K562 (cell line): ENCODE data around the gene ZNF610. TPM values are rescaled to one million over a fixed set of nuclear protein-coding genes. Genes with fewer than 3 reads are reported as not detected.

Source experiments
- ATAC-seq: fragments of 200-7000 bp; cut with Tn5 transposase; 3 replicates; pipeline ENCODE4 v1.9.1; 2020; ENCODE audit warnings: moderate library complexity
- BruUV-seq: library from RNA; stranded (reverse); fragments of 400-500 nt; replicated peaks from 2 replicates; lab custom pipeline; 2021; lab: Mats Ljungman, UMichigan
- CTCF ChIA-PET: fragments of 300-600 bp; formaldehyde crosslinking; extraction: SDS; loops from one replicate; lab custom pipeline; 2021; ENCODE audit warnings: low intra/inter-chr PET ratio; lab: Yijun Ruan, JAX
- POLR2A ChIA-PET: fragments of 300-600, 350-650 bp; sonication (Branson Sonifier 250); formaldehyde crosslinking; extraction: SDS; loops from one replicate; lab custom pipeline; 2021; ENCODE audit warnings: antibody characterized with exemption, inconsistent platforms; lab: Yijun Ruan, JAX
- DNase-seq, 4 experiments: peaks; one replicate each; pipeline versions ENCODE4 v3.0.0 to v3.0.0-alpha.2; 2011 to 2018; ENCODE audit warnings: low spot score in 3 of 4, mixed read lengths in 3 of 4; ENCODE audit errors: extremely low read depth in 1 of 4
- FAIRE-seq: peaks from 2 replicates; lab custom pipeline; 2011; peaks lifted over from hg19 to GRCh38; lab: Jason Lieb, UNC
- H2AFZ ChIP-seq: 2 replicates; pipeline ENCODE4 v1.6.0; 2011; ENCODE audit warnings: low read depth, low read length, control low read depth, inconsistent platforms
- H3K27ac ChIP-seq: fragments of 200-600 bp; 3 replicates; pipeline ENCODE4 v1.8.0; 2011; ENCODE audit warnings: low read depth, mild to moderate bottlenecking, control low read depth, inconsistent platforms, low read length, moderate library complexity, mixed read lengths; ENCODE audit errors: extremely low read depth
- H3K27me3 ChIP-seq, 2 experiments: fragments of 300-600 bp in 1 of 2; 2 replicates in 1 of 2; 3 replicates in 1 of 2; pipeline versions ENCODE4 v1.6.0 to v1.8.0; 2011; ENCODE audit warnings: inconsistent platforms in 2 of 2, low read length in 2 of 2, mild to moderate bottlenecking in 1 of 2, mixed read lengths in 1 of 2, moderate library complexity in 1 of 2; ENCODE audit not compliant: control insufficient read depth in 2 of 2, insufficient read depth in 2 of 2
- H3K36me3 ChIP-seq: fragments of 300-600 bp; 3 replicates; pipeline ENCODE4 v1.8.0; 2011; ENCODE audit warnings: mild to moderate bottlenecking, low read length, inconsistent platforms; ENCODE audit not compliant: control insufficient read depth, insufficient read depth
- H3K4me1 ChIP-seq, 2 experiments: fragments of 200-600 bp in 1 of 2; replicated peaks in 1 of 2; 2 replicates in 1 of 2; 3 replicates in 1 of 2; pipeline versions ENCODE4 v1.5.1 to v1.8.0; 2011; ENCODE audit warnings: inconsistent platforms in 2 of 2, low read length in 2 of 2, mild to moderate bottlenecking in 1 of 2, mixed read lengths in 1 of 2, moderate library complexity in 1 of 2; ENCODE audit not compliant: control insufficient read depth in 2 of 2, insufficient read depth in 2 of 2
- H3K4me2 ChIP-seq: 2 replicates; pipeline ENCODE4 v1.6.1; 2011; ENCODE audit warnings: low read length, control low read depth, inconsistent platforms, mixed read lengths; ENCODE audit not compliant: insufficient read depth
- H3K4me3 ChIP-seq: fragments of 200-600 bp; sonication (generic), shearing (Covaris generic); 2 replicates; pipeline ENCODE4 v1.5.1; 2016; ENCODE audit warnings: control low read depth, inconsistent platforms
- H3K79me2 ChIP-seq: fragments of 200-600 bp; 3 replicates; pipeline ENCODE4 v1.8.0; 2011; ENCODE audit warnings: low read length, inconsistent platforms; ENCODE audit not compliant: control insufficient read depth, insufficient read depth
- H3K9ac ChIP-seq, 2 experiments: 2 replicates each; pipeline versions ENCODE4 v1.6.0 to v1.6.1; 2011; ENCODE audit warnings: low read depth in 2 of 2, low read length in 2 of 2, control low read depth in 1 of 2, inconsistent platforms in 1 of 2, mild to moderate bottlenecking in 1 of 2, mixed read lengths in 1 of 2; ENCODE audit not compliant: insufficient read depth in 1 of 2
- H3K9me1 ChIP-seq: one replicate; pipeline ENCODE4 v1.6.0; 2011; ENCODE audit warnings: inconsistent platforms, mild to moderate bottlenecking, low read length, moderate library complexity; ENCODE audit not compliant: control insufficient read depth, insufficient read depth
- H3K9me3 ChIP-seq: replicated peaks from 2 replicates; pipeline ENCODE4 v1.5.1; 2011; ENCODE audit warnings: low read depth, low read length, inconsistent platforms; ENCODE audit not compliant: control insufficient read depth, insufficient read depth
- H4K20me1 ChIP-seq: replicated peaks from 2 replicates; pipeline ENCODE4 v1.6.1; 2011; ENCODE audit warnings: low read length, inconsistent platforms, mixed read lengths; ENCODE audit not compliant: control insufficient read depth, insufficient read depth
- ADNP ChIP-seq: fragments of 200-800 bp; sonication (Bioruptor generic); IDR thresholded peaks from 2 replicates; pipeline ENCODE4 v1.6.1; 2016; ENCODE audit warnings: missing genetic modification characterization, missing compliant biosample characterization
- CC2D1A ChIP-seq: fragments of 450-650 bp; IDR thresholded peaks from 2 replicates; pipeline ENCODE4 v1.6.1; 2017; ENCODE audit warnings: mild to moderate bottlenecking
- MNT ChIP-seq, 2 experiments: fragments of 450-650 bp; conservative IDR thresholded peaks; 2 replicates each; pipeline ENCODE4 v1.6.1; 2017; ENCODE audit warnings: mild to moderate bottlenecking in 2 of 2, moderate library complexity in 2 of 2
- TCF7 ChIP-seq: sonication (generic); IDR thresholded peaks from 2 replicates; pipeline ENCODE4 v1.6.1; 2016; ENCODE audit warnings: antibody characterized with exemption, borderline replicate concordance
- U2AF2 ChIP-seq: fragments of 200-400 bp; formaldehyde crosslinking; optimal IDR thresholded peaks from 2 replicates; pipeline ENCODE3; 2017; ENCODE audit warnings: low read depth, mild to moderate bottlenecking, low read length
- ZNF316 ChIP-seq: fragments of 450-650 bp; IDR thresholded peaks from 2 replicates; pipeline ENCODE4 v1.6.1; 2016
- ZNF512 ChIP-seq: IDR thresholded peaks from 2 replicates; pipeline ENCODE4 v1.6.1; 2016; ENCODE audit warnings: missing genetic modification characterization, missing compliant biosample characterization
- WGBS: fragments of 100-300 bp; shearing (Covaris generic); methylation state at CpG from one replicate; pipeline ENCODE4 v1.1.6; 2016; ENCODE audit warnings: low coverage, mixed read lengths; ENCODE audit not compliant: insufficient coverage; ENCODE audit errors: missing lambda C conversion rate; 5-methylcytosine and 5-hydroxymethylcytosine counted together
- in situ Hi-C: fragments of 300-500 bp; cut with MboI; formaldehyde crosslinking; loops from 4 replicates; pipeline ENCODE4 v1.15.0; 2018; ENCODE audit warnings: inconsistent platforms, mixed read lengths
- intact Hi-C: fragments of 100-400 bp; cut with micrococcal nuclease; formaldehyde crosslinking; loops from 2 replicates; pipeline ENCODE4 v1.14.2; 2022
- polyA plus RNA-seq, 8 experiments: library from polyadenylated mRNA; depleted of rRNA in 4 of 8; stranded (reverse) in 5 of 8; unstranded in 3 of 8; fragments of >200 nt; fragmentation: Nextera tagmentation in 2 of 8; fragmentation: Illumina TruSeq in 1 of 8; extraction: Ambion mirVana in 2 of 8; extraction: Trizol in 1 of 8; gene quantifications; 2 replicates each; pipeline versions ENCODE4 v1.2.1 to v1.2.3, GENCODE V29; 2011 to 2014; ENCODE audit warnings: inconsistent platforms in 1 of 8, missing spikeins in 1 of 8
- total RNA-seq, 7 experiments: library from RNA; depleted of rRNA in 6 of 7; stranded (reverse); fragments of >200 nt in 6 of 7; fragmentation: Illumina TruSeq in 2 of 7; extraction: Trizol in 2 of 7; gene quantifications; 2 replicates each; pipeline versions ENCODE4 v1.2.1 to v1.2.3, GENCODE V29; 2011 to 2021; ENCODE audit warnings: low replicate concordance in 1 of 7

Gene ZNF610
- total and polyA plus RNA-seq, 9 of the 15 experiments (the other 6 are each of a cell fraction or from before 2014, with no cell fraction given) = not detected

- H3K4me3 ChIP-seq = no peak overlapping the region
- H3K27ac ChIP-seq = no peak overlapping the region
- no peaks in the 10 kb centered on the region for H3K9me1 ChIP-seq
Observed at GRCh38 chr19:52336791-52337381, 843 bp downstream of the ZNF610 start.

More at GRCh38 chr19:52336791-52337381, 843 bp downstream of the ZNF610 start:
- no peak for ATAC-seq
- WGBS = 4% methylated on average over 9 of the region's 9 CpGs
- no peaks in the 10 kb centered on the region for H4K20me1 ChIP-seq
- H3K36me3 ChIP-seq = no peaks in the 10 kb centered on the region
- H2AFZ ChIP-seq = no peak overlapping the region
- TF ChIP-seq TCF7 = no peak
- TF ChIP-seq U2AF2 = no peak
- no peak for TF ChIP-seq ZNF512 (tag)
- no peak for TF ChIP-seq MNT (conservative IDR thresholded peaks at IDR 0.05)
- TF ChIP-seq CC2D1A = no peak
- no peak for TF ChIP-seq ZNF316
- no peak for TF ChIP-seq ADNP (tag)
- ChIA-PET CTCF (no interaction called here), POLR2A (no interaction called here)
- H3K4me1 ChIP-seq = peaks cover 0 to 7% of the 10 kb centered on the region in 2 experiments; a peak in 2 of 5 replicates
- FAIRE-seq = no peak
- no peaks in the 10 kb centered on the region for H3K79me2 ChIP-seq
- H3K9ac ChIP-seq = no peak overlapping the region
- no TSS peak for BruUV-seq
- 0 out of 2 replicates have a peak, but pooled peaks cover 1% of the 10 kb centered on the region for H3K9me3 ChIP-seq
- H3K4me2 ChIP-seq = no peak overlapping the region
- intact Hi-C loops (no loop called here), in situ Hi-C loops (no loop called here)
- no peaks in the 10 kb centered on the region for H3K27me3 ChIP-seq
- no peak for DNase-seq
